Uterus (tissue), 2 donors: ENCODE measurements around the gene MTMR12.
"Not testable (repeated sequence)": the region's sequence is repeated elsewhere in the genome, so short reads cannot be mapped to it uniquely, and the experiment has no call there.

ENCODE experiments used
- CTCF ChIP-seq, 4 experiments: fragments of 200-600 bp in 2 of 4; fragments of 450-650 bp in 2 of 4; sonication (generic) in 2 of 4; IDR thresholded peaks; one replicate each; pipeline ENCODE4 v1.5.1; 2016 to 2019; ENCODE audit warnings: antibody characterized with exemption in 4 of 4, mild to moderate bottlenecking in 2 of 4, moderate library complexity in 1 of 4
- POLR2A ChIP-seq, 2 donors: fragments of 450-650 bp; IDR thresholded peaks; one replicate each; pipeline ENCODE4 v1.6.1; 2016; ENCODE audit warnings: antibody characterized with exemption in 2 of 2, mild to moderate bottlenecking in 1 of 2, moderate library complexity in 1 of 2

DNA sequence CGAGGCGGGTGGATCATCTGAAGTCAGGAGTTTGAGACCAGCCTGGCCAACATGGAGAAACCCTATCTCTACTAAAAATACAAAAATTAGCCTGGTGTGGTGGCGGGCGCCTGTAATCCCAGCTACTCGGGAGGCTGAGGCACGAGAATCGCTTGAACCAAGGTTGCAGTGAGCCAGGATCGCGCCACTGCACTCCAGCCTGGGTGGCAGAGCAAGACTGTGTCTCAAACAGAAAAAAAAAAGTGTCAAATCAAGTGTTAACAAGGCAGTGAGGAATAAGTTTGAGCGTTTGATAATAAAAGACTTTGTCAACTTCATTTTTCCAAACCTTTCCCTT lies 1.4 kb upstream of the MTMR12 start:
- not testable (repeated sequence) for TF ChIP-seq CTCF, POLR2A (IDR thresholded peaks at IDR 0.05)
